Mammary epithelial cell (primary cell): Measurements from ENCODE around the gene AARS2.

Source experiments
- CTCF ChIP-seq, 2 donors: IDR thresholded peaks in 1 of 2; conservative IDR thresholded peaks in 1 of 2; 2 replicates each; pipeline ENCODE4 v1.5.1; 2011 to 2012; ENCODE audit warnings: inconsistent platforms in 2 of 2, low read length in 2 of 2, mild to moderate bottlenecking in 2 of 2, control low read depth in 1 of 2, low read depth in 1 of 2; ENCODE audit not compliant: insufficient read depth in 1 of 2; ENCODE audit errors: extremely low read depth in 1 of 2
- EZH2 ChIP-seq: IDR thresholded peaks from 2 replicates; pipeline ENCODE4 v1.6.1; 2012; ENCODE audit warnings: low read length, inconsistent platforms, borderline replicate concordance

GRCh38 chr6:44273617-44274016 lies 39.5 kb downstream of the AARS2 start:
- TF ChIP-seq CTCF (conservative IDR thresholded peaks at IDR 0.05 in 1 of 2, IDR thresholded peaks at IDR 0.05 in 1 of 2; ENCODE audit: extremely low read depth in 1 of 2, insufficient read depth in 1 of 2, low read depth in 1 of 2, low read length in 2 of 2) (no peak), EZH2 (no peak)
